K562 (cell line): Measurements from ENCODE around the gene TMTC3. TPM values are rescaled to one million over a fixed set of nuclear protein-coding genes. Genes with fewer than 3 reads are reported as not detected.

Source experiments
- ARID3A ChIP-seq: IDR thresholded peaks from 2 replicates; pipeline ENCODE4 v1.6.1; 2012; ENCODE audit warnings: low read depth, low read length, improper control_type of control experiment, borderline replicate concordance
- CAMTA2 ChIP-seq: fragments of 250-450 bp; sonication (Bioruptor Pico); conservative IDR thresholded peaks from 2 replicates; pipeline ENCODE4 v1.5.1; 2022
- CREM ChIP-seq: IDR thresholded peaks from 2 replicates; pipeline ENCODE4 v1.6.1; 2014; ENCODE audit warnings: antibody characterized with exemption, low read depth
- E2F5 ChIP-seq: sonication (generic); formaldehyde crosslinking; IDR thresholded peaks from 2 replicates; pipeline ENCODE4 v1.8.0; 2022; ENCODE audit warnings: mild to moderate bottlenecking, missing genetic modification reagents
- ETS1 ChIP-seq: conservative IDR thresholded peaks from 2 replicates; pipeline ENCODE4 v1.6.1; 2011; ENCODE audit warnings: low read depth, mild to moderate bottlenecking, low read length; ENCODE audit not compliant: control insufficient read depth
- GABPA ChIP-seq: fragments of 200-800 bp; sonication (Bioruptor generic); conservative IDR thresholded peaks from 2 replicates; pipeline ENCODE4 v1.6.1; 2016; ENCODE audit warnings: low read depth, missing genetic modification characterization, missing compliant biosample characterization
- GABPB2 ChIP-seq: fragments of 250-450 bp; sonication (Bioruptor Pico); conservative IDR thresholded peaks from 2 replicates; pipeline ENCODE4 v1.5.1; 2021; ENCODE audit warnings: mild to moderate bottlenecking
- HDAC1 ChIP-seq, 2 experiments: fragments of 450-650 bp; IDR thresholded peaks; 2 replicates each; pipeline ENCODE4 v1.6.1; 2016 to 2017; ENCODE audit warnings: inconsistent platforms in 1 of 2, mild to moderate bottlenecking in 1 of 2, moderate library complexity in 1 of 2
- HSF4 ChIP-seq: fragments of 250-450 bp; sonication (Bioruptor Pico); IDR thresholded peaks from 2 replicates; pipeline ENCODE4 v2.1.2; 2022; ENCODE audit warnings: mild to moderate bottlenecking, moderate library complexity, borderline replicate concordance
- KDM5B ChIP-seq: fragments of 200-600 bp; sonication (generic); IDR thresholded peaks from 2 replicates; pipeline ENCODE4 v1.6.1; 2012; ENCODE audit warnings: low read depth, mild to moderate bottlenecking, moderate library complexity, low read length, control low read depth, inconsistent platforms; ENCODE audit not compliant: insufficient replicate concordance
- KLF6 ChIP-seq: fragments of 250-450 bp; sonication (Bioruptor Pico); IDR thresholded peaks from 2 replicates; pipeline ENCODE4 v1.4.0; 2020; ENCODE audit warnings: mild to moderate bottlenecking, moderate library complexity, borderline replicate concordance
- NELFE ChIP-seq: IDR thresholded peaks from 2 replicates; pipeline ENCODE4 v1.6.1; 2011; ENCODE audit warnings: mild to moderate bottlenecking; ENCODE audit not compliant: insufficient read depth, insufficient read length
- NRF1 ChIP-seq, 2 experiments: fragments of 450-650 bp; IDR thresholded peaks in 1 of 2; conservative IDR thresholded peaks in 1 of 2; 2 replicates each; pipeline ENCODE4 v1.6.1; 2014; ENCODE audit warnings: mild to moderate bottlenecking in 2 of 2
- POU5F1 ChIP-seq: fragments of 150-350 bp; IDR thresholded peaks from 2 replicates; pipeline ENCODE4 v1.6.1; 2014; ENCODE audit warnings: borderline replicate concordance, low read length, low read depth, mild to moderate bottlenecking; ENCODE audit not compliant: partially characterized antibody
- SAP30 ChIP-seq: fragments of 200-600 bp; sonication (generic); IDR thresholded peaks from 2 replicates; pipeline ENCODE4 v1.6.1; 2012; ENCODE audit warnings: borderline replicate concordance, low read depth, mild to moderate bottlenecking, moderate library complexity, low read length, control low read depth, inconsistent platforms; ENCODE audit not compliant: insufficient read depth, poor library complexity, severe bottlenecking
- SIX5 ChIP-seq, 2 experiments: IDR thresholded peaks; 2 replicates each; pipeline ENCODE4 v1.6.1; 2011; ENCODE audit warnings: low read length in 2 of 2, borderline replicate concordance in 1 of 2, low read depth in 1 of 2, mild to moderate bottlenecking in 1 of 2, moderate library complexity in 1 of 2; ENCODE audit not compliant: insufficient read depth in 1 of 2
- ZBTB17 ChIP-seq: fragments of 450-650 bp; formaldehyde crosslinking; IDR thresholded peaks from 2 replicates; pipeline ENCODE4 v1.4.0; 2020; ENCODE audit warnings: mild to moderate bottlenecking
- ZBTB9 ChIP-seq: fragments of 450-650 bp; formaldehyde crosslinking; IDR thresholded peaks from 2 replicates; pipeline ENCODE4 v1.4.0; 2020; ENCODE audit warnings: mild to moderate bottlenecking, moderate library complexity
- ZNF133 ChIP-seq: fragments of 250-450 bp; sonication (Bioruptor Pico); IDR thresholded peaks from 2 replicates; pipeline ENCODE4 v1.4.0; 2020; ENCODE audit warnings: mild to moderate bottlenecking
- ZNF57 ChIP-seq: fragments of 450-650 bp; formaldehyde crosslinking; IDR thresholded peaks from 2 replicates; pipeline ENCODE4 v1.4.0; 2020; ENCODE audit warnings: mild to moderate bottlenecking, moderate library complexity
- polyA plus RNA-seq, 8 experiments: library from polyadenylated mRNA; depleted of rRNA in 4 of 8; stranded (reverse) in 5 of 8; unstranded in 3 of 8; fragments of >200 nt; fragmentation: Nextera tagmentation in 2 of 8; fragmentation: Illumina TruSeq in 1 of 8; extraction: Ambion mirVana in 2 of 8; extraction: Trizol in 1 of 8; gene quantifications; 2 replicates each; pipeline versions ENCODE4 v1.2.1 to v1.2.3, GENCODE V29; 2011 to 2014; ENCODE audit warnings: inconsistent platforms in 1 of 8, missing spikeins in 1 of 8
- total RNA-seq, 7 experiments: library from RNA; depleted of rRNA in 6 of 7; stranded (reverse); fragments of >200 nt in 6 of 7; fragmentation: Illumina TruSeq in 2 of 7; extraction: Trizol in 2 of 7; gene quantifications; 2 replicates each; pipeline versions ENCODE4 v1.2.1 to v1.2.3, GENCODE V29; 2011 to 2021; ENCODE audit warnings: low replicate concordance in 1 of 7

The TMTC3 gene
- total and polyA plus RNA-seq, 9 of the 15 experiments (the other 6 are each of a cell fraction or from before 2014, with no cell fraction given) = 1.9 to 9.8 (median 4.7) TPM

- TF ChIP-seq KDM5B (peak; percentile 59), POU5F1 (peak; percentile 88), ARID3A (no peak), SIX5 (IDR thresholded peaks at IDR 0.05; ENCODE audit: borderline replicate concordance in 1 of 2, insufficient read depth in 1 of 2, low read depth in 1 of 2, low read length in 2 of 2) (peak; percentile 99), CREM (peak; percentile 93), ETS1 (peak; percentile 100), CAMTA2 (CRISPR knock-in tag) (no peak), ZBTB9 (0 out of 2 replicates have a peak, but pooled peaks have one; percentile 20), NRF1 (conservative IDR thresholded peaks at IDR 0.05 in 1 of 2, IDR thresholded peaks at IDR 0.05 in 1 of 2) (peak; percentile 63 to 73; a peak in 3 of 4 replicates), HSF4 (CRISPR knock-in tag) (no peak), E2F5 (no peak), NELFE (no peak), GABPB2 (CRISPR knock-in tag) (no peak), SAP30 (peak; percentile 50), KLF6 (CRISPR knock-in tag) (peak; percentile 25; the same call in 1 of the 2 replicates), ZBTB17 (CRISPR knock-in tag) (peak; percentile 99), ZNF57 (CRISPR knock-in tag) (no peak), ZNF133 (CRISPR knock-in tag) (no peak), GABPA (tag) (peak; percentile 72), HDAC1 (IDR thresholded peaks at IDR 0.05) (peak in 1 of 2 experiments; percentile 91; a peak in 2 of 4 replicates)
These were observed at the start of gene TMTC3, which contains the start of gene CEP290 (continued) for GRCh38 chr12:88141774-88142609.
